HUES6 (cell line): ENCODE results near the gene CHSY3.

ENCODE experiments used
- H3K27ac ChIP-seq: 2 replicates; pipeline ENCODE4 v1.7.0; 2013; ENCODE audit warnings: low read depth, mild to moderate bottlenecking, low read length, inconsistent platforms
- H3K27me3 ChIP-seq: 2 replicates; pipeline ENCODE4 v1.6.1; 2013; ENCODE audit warnings: low read length; ENCODE audit not compliant: control insufficient read depth, insufficient read depth
- H3K36me3 ChIP-seq: 2 replicates; pipeline ENCODE4 v1.6.1; 2013; ENCODE audit warnings: low read length; ENCODE audit not compliant: control insufficient read depth, insufficient read depth
- H3K4me1 ChIP-seq: 2 replicates; pipeline ENCODE4 v1.6.1; 2013; ENCODE audit warnings: low read length; ENCODE audit not compliant: control insufficient read depth, insufficient read depth
- H3K4me3 ChIP-seq: 2 replicates; pipeline ENCODE4 v1.5.1; 2013; ENCODE audit warnings: low read depth, low read length
- H3K9ac ChIP-seq: one replicate; pipeline ENCODE4 v1.6.1; 2013; ENCODE audit warnings: mild to moderate bottlenecking, low read length
- H3K9me3 ChIP-seq: 2 replicates; pipeline ENCODE4 v1.6.1; 2013; ENCODE audit warnings: low read depth, low read length; ENCODE audit not compliant: control insufficient read depth, insufficient read depth

CHSY3 gene

GRCh38 chr5:129904102-129904666, at the start of gene CHSY3:
CHSY3 (plus strand) TSS chr5:129904465.
- Histone ChIP-seq H3K9me3 (no peaks in the 10 kb centered on the region), H3K27ac (no peak within 1 kb of the TSS), H3K27me3 (peaks cover 60% of the 10 kb centered on the region), H3K4me3 (peak within 1 kb of the TSS; percentile 63), H3K4me1 (peaks cover 10% of the 10 kb centered on the region; the same call in 1 of the 2 replicates), H3K9ac (peak within 1 kb of the TSS; percentile 4), H3K36me3 (no peaks in the 10 kb centered on the region)

- no peak overlapping the region for H3K27ac ChIP-seq
- no peaks in the 10 kb centered on the region for H3K9me3 ChIP-seq
- H3K4me3 ChIP-seq = no peak overlapping the region
- H3K9ac ChIP-seq = no peak overlapping the region
- H3K27me3 ChIP-seq = no peaks in the 10 kb centered on the region
- no peaks in the 10 kb centered on the region for H3K4me1 ChIP-seq
- no peaks in the 10 kb centered on the region for H3K36me3 ChIP-seq
Observed at GRCh38 chr5:129856325-129856724, 47.9 kb upstream of the CHSY3 start.

- Histone ChIP-seq H3K36me3 (no peaks in the 10 kb centered on the region), H3K27me3 (no peaks in the 10 kb centered on the region), H3K9me3 (no peaks in the 10 kb centered on the region), H3K4me1 (no peaks in the 10 kb centered on the region), H3K27ac (no peak overlapping the region), H3K4me3 (no peak overlapping the region), H3K9ac (no peak overlapping the region)
Observed at GRCh38 chr5:129857116-129857515, 47.1 kb upstream of the CHSY3 start.

GRCh38 chr5:129858131-129858675, 46.1 kb upstream of the CHSY3 start:
- no peaks in the 10 kb centered on the region for H3K27me3 ChIP-seq
- H3K27ac ChIP-seq = no peak overlapping the region
- H3K36me3 ChIP-seq = no peaks in the 10 kb centered on the region

GRCh38 chr5:129884322-129884721, 19.9 kb upstream of the CHSY3 start:
- H3K4me3 ChIP-seq = no peak overlapping the region
- no peak overlapping the region for H3K9ac ChIP-seq
- no peaks in the 10 kb centered on the region for H3K4me1 ChIP-seq
- no peaks in the 10 kb centered on the region for H3K9me3 ChIP-seq
- no peak overlapping the region for H3K27ac ChIP-seq
- H3K27me3 ChIP-seq = no peaks in the 10 kb centered on the region
- H3K36me3 ChIP-seq = no peaks in the 10 kb centered on the region

More at GRCh38 chr5:129858131-129858675, 46.1 kb upstream of the CHSY3 start:
- no peaks in the 10 kb centered on the region for H3K9me3 ChIP-seq
- H3K4me3 ChIP-seq = no peak overlapping the region
- no peak overlapping the region for H3K9ac ChIP-seq
- H3K4me1 ChIP-seq = no peaks in the 10 kb centered on the region

- no peaks in the 10 kb centered on the region for H3K36me3 ChIP-seq
- no peak overlapping the region for H3K9ac ChIP-seq
Observed at GRCh38 chr5:129899454-129899853, 4.8 kb upstream of the CHSY3 start.

GRCh38 chr5:129902816-129903215, 1.4 kb upstream of the CHSY3 start:
- no peak overlapping the region for H3K9ac ChIP-seq

More at GRCh38 chr5:129899454-129899853, 4.8 kb upstream of the CHSY3 start:
- Histone ChIP-seq H3K4me1 (no peaks in the 10 kb centered on the region), H3K9me3 (no peaks in the 10 kb centered on the region), H3K27ac (no peak overlapping the region), H3K27me3 (peaks cover 20% of the 10 kb centered on the region), H3K4me3 (no peak overlapping the region)

GRCh38 chr5:129903466-129904101, 681 bp upstream of the CHSY3 start:
- no peaks in the 10 kb centered on the region for H3K9me3 ChIP-seq
- H3K9ac ChIP-seq = peak overlapping the region; percentile 4
- no peak overlapping the region for H3K27ac ChIP-seq
- no peaks in the 10 kb centered on the region for H3K36me3 ChIP-seq
- peaks cover 10% of the 10 kb centered on the region; the same call in 1 of the 2 replicates for H3K4me1 ChIP-seq
- peaks cover 60% of the 10 kb centered on the region for H3K27me3 ChIP-seq
- H3K4me3 ChIP-seq = peak overlapping the region; percentile 63

More at GRCh38 chr5:129902816-129903215, 1.4 kb upstream of the CHSY3 start:
- Histone ChIP-seq H3K27ac (no peak overlapping the region), H3K4me3 (no peak overlapping the region), H3K36me3 (no peaks in the 10 kb centered on the region), H3K9me3 (no peaks in the 10 kb centered on the region), H3K27me3 (peaks cover 53% of the 10 kb centered on the region), H3K4me1 (peaks cover 10% of the 10 kb centered on the region; the same call in 1 of the 2 replicates)

- peak overlapping the region; percentile 63 for H3K4me3 ChIP-seq
- H3K9me3 ChIP-seq = no peaks in the 10 kb centered on the region
- H3K9ac ChIP-seq = peak overlapping the region; percentile 3
- H3K27ac ChIP-seq = no peak overlapping the region
- H3K36me3 ChIP-seq = no peaks in the 10 kb centered on the region
- H3K4me1 ChIP-seq = peaks cover 10% of the 10 kb centered on the region; the same call in 1 of the 2 replicates
- H3K27me3 ChIP-seq = peaks cover 60% of the 10 kb centered on the region
Observed at GRCh38 chr5:129904667-129905472, 605 bp downstream of the CHSY3 start.

- H3K27me3 ChIP-seq = peaks cover 60% of the 10 kb centered on the region
- H3K36me3 ChIP-seq = no peaks in the 10 kb centered on the region
- H3K9ac ChIP-seq = no peak overlapping the region
- H3K4me3 ChIP-seq = peak overlapping the region; percentile 63
- peaks cover 10% of the 10 kb centered on the region; the same call in 1 of the 2 replicates for H3K4me1 ChIP-seq
- no peak overlapping the region for H3K27ac ChIP-seq
- no peaks in the 10 kb centered on the region for H3K9me3 ChIP-seq
Observed at GRCh38 chr5:129905473-129906176, 1.4 kb downstream of the CHSY3 start.
